Body of pancreas (tissue), 4 donors: Measurements from ENCODE around the gene ALPG.

Experiments used
- POLR2A ChIP-seq, 3 donors: fragments of 450-650 bp; IDR thresholded peaks; one replicate each; pipeline ENCODE4 v1.6.1; 2016; ENCODE audit warnings: antibody characterized with exemption in 3 of 3, mild to moderate bottlenecking in 2 of 3
- TF ChIP-seq, protein P1 (sequence below), 7 experiments: fragments of 450-650 bp in 4 of 7; fragments of 200-600 bp in 3 of 7; sonication (generic) in 3 of 7; IDR thresholded peaks; one replicate each; pipeline ENCODE4 v1.5.1; 2016 to 2019; ENCODE audit warnings: antibody characterized with exemption in 7 of 7

DNA sequence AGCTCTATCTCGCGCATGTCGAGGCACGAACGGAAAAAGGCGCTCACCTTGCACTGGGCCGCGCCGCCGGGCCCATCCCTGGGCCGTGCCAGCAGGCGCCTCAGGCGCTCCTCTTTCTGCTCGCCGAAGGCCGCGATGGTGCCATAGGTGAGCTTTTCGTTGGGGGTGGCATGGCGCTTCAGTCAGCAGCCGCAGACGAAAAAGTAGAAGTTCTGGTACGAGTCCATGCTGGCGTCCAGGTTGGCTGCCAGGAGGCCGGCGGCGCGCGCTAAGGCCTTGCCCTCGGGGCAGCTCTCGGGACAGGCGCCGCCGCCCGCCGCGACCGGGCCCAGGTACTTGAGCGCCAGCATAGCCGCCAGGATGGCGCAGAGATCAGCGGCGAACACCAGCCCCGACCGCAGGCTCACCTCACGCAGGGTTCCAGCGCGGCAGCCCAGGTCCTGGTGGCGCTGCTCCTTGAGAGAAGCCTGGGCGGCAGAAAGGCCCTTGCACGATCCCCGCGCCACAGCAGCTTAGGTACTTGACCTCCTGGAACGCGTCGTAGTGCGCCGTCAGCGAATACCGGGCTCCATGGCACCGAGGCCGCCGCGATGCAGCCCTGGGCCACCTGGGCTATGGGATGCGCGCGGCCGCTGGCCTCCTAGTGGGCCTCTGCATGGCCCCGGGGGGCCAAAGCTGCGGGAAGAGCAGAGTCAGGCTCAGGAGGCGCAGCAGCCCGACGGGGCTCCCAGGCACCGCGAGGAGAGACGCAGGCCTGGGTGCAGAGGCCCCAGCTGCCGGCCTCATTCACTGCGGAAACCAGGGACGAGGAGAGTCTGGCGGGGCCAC, 12.8 kb downstream of the ALPG start:
- TF ChIP-seq POLR2A (IDR thresholded peaks at IDR 0.05) = no peak
- TF ChIP-seq, protein P1, sequence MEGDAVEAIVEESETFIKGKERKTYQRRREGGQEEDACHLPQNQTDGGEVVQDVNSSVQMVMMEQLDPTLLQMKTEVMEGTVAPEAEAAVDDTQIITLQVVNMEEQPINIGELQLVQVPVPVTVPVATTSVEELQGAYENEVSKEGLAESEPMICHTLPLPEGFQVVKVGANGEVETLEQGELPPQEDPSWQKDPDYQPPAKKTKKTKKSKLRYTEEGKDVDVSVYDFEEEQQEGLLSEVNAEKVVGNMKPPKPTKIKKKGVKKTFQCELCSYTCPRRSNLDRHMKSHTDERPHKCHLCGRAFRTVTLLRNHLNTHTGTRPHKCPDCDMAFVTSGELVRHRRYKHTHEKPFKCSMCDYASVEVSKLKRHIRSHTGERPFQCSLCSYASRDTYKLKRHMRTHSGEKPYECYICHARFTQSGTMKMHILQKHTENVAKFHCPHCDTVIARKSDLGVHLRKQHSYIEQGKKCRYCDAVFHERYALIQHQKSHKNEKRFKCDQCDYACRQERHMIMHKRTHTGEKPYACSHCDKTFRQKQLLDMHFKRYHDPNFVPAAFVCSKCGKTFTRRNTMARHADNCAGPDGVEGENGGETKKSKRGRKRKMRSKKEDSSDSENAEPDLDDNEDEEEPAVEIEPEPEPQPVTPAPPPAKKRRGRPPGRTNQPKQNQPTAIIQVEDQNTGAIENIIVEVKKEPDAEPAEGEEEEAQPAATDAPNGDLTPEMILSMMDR (IDR thresholded peaks at IDR 0.05) = no peak
